Smooth muscle cell (in vitro differentiated cells): ENCODE results near the gene MSI2. TPM values are rescaled to one million over a fixed set of nuclear protein-coding genes. Genes with fewer than 3 reads are reported as not detected.
A peak's percentile ranks its signal among the peaks of the same experiment; 100 is the strongest.

Source experiments
- DNase-seq: peaks from one replicate; lab custom pipeline; 2025; ENCODE audit not compliant: unreplicated experiment; lab: John Stamatoyannopoulos, UW
- H2AFZ ChIP-seq: fragments of 200-600 bp; sonication (generic); 2 replicates; pipeline ENCODE4 v1.6.0; 2016; ENCODE audit warnings: antibody characterized with exemption, low read depth, mild to moderate bottlenecking
- H3F3A ChIP-seq: fragments of 200-600 bp; sonication (generic); 2 replicates; pipeline ENCODE4 v1.6.0; 2017; ENCODE audit warnings: antibody characterized with exemption, low read depth
- H3K27ac ChIP-seq: fragments of 200-600 bp; sonication (generic); 2 replicates; pipeline ENCODE4 v1.5.1; 2016; ENCODE audit warnings: low read depth, mild to moderate bottlenecking
- H3K27me3 ChIP-seq: fragments of 200-600 bp; sonication (generic); 2 replicates; pipeline ENCODE4 v1.6.1; 2016; ENCODE audit warnings: low read depth, mild to moderate bottlenecking
- H3K36me3 ChIP-seq: fragments of 200-600 bp; sonication (generic); 2 replicates; pipeline ENCODE4 v1.5.1; 2016; ENCODE audit warnings: low read depth
- H3K4me1 ChIP-seq: fragments of 200-600 bp; sonication (generic); 2 replicates; pipeline ENCODE4 v1.5.1; 2016; ENCODE audit warnings: low read depth
- H3K4me2 ChIP-seq: fragments of 200-600 bp; sonication (generic); 2 replicates; pipeline ENCODE4 v1.6.0; 2016; ENCODE audit warnings: mild to moderate bottlenecking
- H3K4me3 ChIP-seq: fragments of 200-600 bp; sonication (generic); 2 replicates; pipeline ENCODE4 v1.5.1; 2016; ENCODE audit warnings: mild to moderate bottlenecking
- H3K79me2 ChIP-seq: fragments of 200-600 bp; sonication (generic); 2 replicates; pipeline ENCODE4 v1.6.0; 2016; ENCODE audit warnings: low read depth, mild to moderate bottlenecking
- H3K9ac ChIP-seq: fragments of 200-600 bp; sonication (generic); 2 replicates; pipeline ENCODE4 v1.6.0; 2016; ENCODE audit warnings: low read depth
- H3K9me3 ChIP-seq: fragments of 200-600 bp; sonication (generic); replicated peaks from 2 replicates; pipeline ENCODE4 v1.5.1; 2016; ENCODE audit warnings: low read depth
- H4K20me1 ChIP-seq: fragments of 200-600 bp; sonication (generic); 2 replicates; pipeline ENCODE4 v1.6.0; 2016; ENCODE audit warnings: low read depth
- WGBS: methylation state at CpG from one replicate; pipeline ENCODE4 v1.1.7; 2016; ENCODE audit warnings: low lambda C conversion rate; 5-methylcytosine and 5-hydroxymethylcytosine counted together
- polyA plus RNA-seq: library from polyadenylated mRNA; unstranded; fragments of >200 nt; fragmentation: Nextera tagmentation; extraction: Ambion mirVana; gene quantifications from 2 replicates; pipeline ENCODE4 v1.2.1, GENCODE V29; 2016
- total RNA-seq: library from RNA; depleted of rRNA; stranded (reverse); fragments of >200 nt; gene quantifications from 2 replicates; pipeline ENCODE4 v1.2.3, GENCODE V29; 2014
- TF ChIP-seq, protein P1 (sequence below): fragments of 200-600 bp; sonication (generic); IDR thresholded peaks from 2 replicates; pipeline ENCODE4 v1.5.1; 2017; ENCODE audit warnings: borderline replicate concordance, mild to moderate bottlenecking, antibody characterized with exemption; ENCODE audit not compliant: insufficient read depth, poor library complexity, severe bottlenecking

MSI2 gene
- total and polyA plus RNA-seq, 2 experiments from 2014 or later, result 5.7 to 36.5 TPM

- no peak overlapping the region for H3K27ac ChIP-seq
- DNase-seq, result no peak
Observed at GRCh38 chr17:57609878-57610270, 353.6 kb downstream of the MSI2 start.

DNA sequence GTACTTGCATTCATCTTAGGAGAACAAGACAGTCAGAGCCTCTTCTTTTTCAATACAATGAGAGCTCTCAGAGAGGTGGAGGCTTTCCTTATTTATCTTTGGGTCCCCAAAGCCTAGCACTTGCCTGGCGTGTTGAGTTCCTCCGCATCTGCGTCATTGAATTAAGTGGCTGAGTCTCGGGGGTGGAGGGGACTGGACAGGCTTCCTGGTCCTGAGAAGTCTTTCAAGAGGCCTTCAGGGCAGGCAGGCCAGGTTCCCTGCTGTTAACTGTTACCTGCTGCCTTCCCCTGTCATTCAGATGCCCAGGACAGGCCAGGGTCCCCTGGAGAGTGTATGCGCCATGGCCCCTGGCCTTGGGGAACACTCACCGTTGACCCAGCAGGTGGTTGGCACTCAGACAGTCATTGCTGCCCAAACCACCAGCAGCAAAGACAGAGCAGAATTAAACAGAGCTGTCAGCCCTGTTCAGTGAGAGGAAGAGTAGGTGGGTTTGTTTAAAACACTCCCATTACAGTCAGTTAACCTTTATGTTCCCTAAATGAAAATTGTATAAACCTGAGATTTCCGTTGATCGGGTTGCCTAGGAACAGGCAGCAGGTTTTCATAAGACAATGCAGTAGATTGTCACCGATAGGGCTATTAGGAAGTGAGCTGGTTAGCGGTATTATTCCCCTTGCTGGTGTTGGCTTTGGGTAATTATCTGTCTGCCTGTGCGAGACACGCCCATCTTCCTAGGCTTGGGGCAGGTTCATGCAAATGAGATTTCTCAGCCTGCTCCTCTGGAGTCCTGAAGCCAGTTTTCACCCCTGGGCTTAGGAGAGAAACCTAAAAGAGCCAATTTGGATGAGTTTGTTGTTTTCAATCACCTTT lies 356.1 kb downstream of the MSI2 start:
- H3K27me3 ChIP-seq, result no peaks in the 10 kb centered on the region
- peaks cover 11% of the 10 kb centered on the region for H3K4me1 ChIP-seq
- no peaks in the 10 kb centered on the region for H3K79me2 ChIP-seq
- TF ChIP-seq, protein P1, sequence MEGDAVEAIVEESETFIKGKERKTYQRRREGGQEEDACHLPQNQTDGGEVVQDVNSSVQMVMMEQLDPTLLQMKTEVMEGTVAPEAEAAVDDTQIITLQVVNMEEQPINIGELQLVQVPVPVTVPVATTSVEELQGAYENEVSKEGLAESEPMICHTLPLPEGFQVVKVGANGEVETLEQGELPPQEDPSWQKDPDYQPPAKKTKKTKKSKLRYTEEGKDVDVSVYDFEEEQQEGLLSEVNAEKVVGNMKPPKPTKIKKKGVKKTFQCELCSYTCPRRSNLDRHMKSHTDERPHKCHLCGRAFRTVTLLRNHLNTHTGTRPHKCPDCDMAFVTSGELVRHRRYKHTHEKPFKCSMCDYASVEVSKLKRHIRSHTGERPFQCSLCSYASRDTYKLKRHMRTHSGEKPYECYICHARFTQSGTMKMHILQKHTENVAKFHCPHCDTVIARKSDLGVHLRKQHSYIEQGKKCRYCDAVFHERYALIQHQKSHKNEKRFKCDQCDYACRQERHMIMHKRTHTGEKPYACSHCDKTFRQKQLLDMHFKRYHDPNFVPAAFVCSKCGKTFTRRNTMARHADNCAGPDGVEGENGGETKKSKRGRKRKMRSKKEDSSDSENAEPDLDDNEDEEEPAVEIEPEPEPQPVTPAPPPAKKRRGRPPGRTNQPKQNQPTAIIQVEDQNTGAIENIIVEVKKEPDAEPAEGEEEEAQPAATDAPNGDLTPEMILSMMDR, result no peak
- no peaks in the 10 kb centered on the region for H3K9me3 ChIP-seq
- H3F3A ChIP-seq, result peaks cover 8% of the 10 kb centered on the region
- H3K9ac ChIP-seq, result no peak overlapping the region
- H4K20me1 ChIP-seq, result no peaks in the 10 kb centered on the region
- no peak overlapping the region for H2AFZ ChIP-seq
- H3K4me2 ChIP-seq, result no peak overlapping the region
- DNase-seq, result no peak
- H3K27ac ChIP-seq, result peak overlapping the region; percentile 22
- WGBS, result 67% methylated on average over 12 of the region's 12 CpGs
- H3K4me3 ChIP-seq, result no peak overlapping the region
- H3K36me3 ChIP-seq, result no peaks in the 10 kb centered on the region

More at GRCh38 chr17:57609878-57610270, 353.6 kb downstream of the MSI2 start:
- WGBS, result 92% methylated on average over 13 of the region's 13 CpGs
- Histone ChIP-seq H3K4me2 (no peak overlapping the region), H3K9me3 (no peaks in the 10 kb centered on the region), H3K4me1 (peaks cover 21% of the 10 kb centered on the region), H3K27me3 (no peaks in the 10 kb centered on the region), H2AFZ (no peak overlapping the region), H3K36me3 (no peaks in the 10 kb centered on the region), H3K9ac (no peak overlapping the region), H3K4me3 (no peak overlapping the region), H3K79me2 (no peaks in the 10 kb centered on the region), H3F3A (peaks cover 8% of the 10 kb centered on the region), H4K20me1 (no peaks in the 10 kb centered on the region)
- TF ChIP-seq, protein P1, result no peak

- H3K27me3 ChIP-seq, result no peaks in the 10 kb centered on the region
- no peak overlapping the region for H3K9ac ChIP-seq
- no peaks in the 10 kb centered on the region for H3K4me1 ChIP-seq
- no peak for DNase-seq
- H3K4me2 ChIP-seq, result no peak overlapping the region
- no peaks in the 10 kb centered on the region for H3K9me3 ChIP-seq
- H4K20me1 ChIP-seq, result no peaks in the 10 kb centered on the region
- H2AFZ ChIP-seq, result no peak overlapping the region
- H3K4me3 ChIP-seq, result no peak overlapping the region
- peak overlapping the region; percentile 12 for H3K27ac ChIP-seq
- WGBS, result 54% methylated on average over 3 of the region's 3 CpGs
- H3K36me3 ChIP-seq, result no peaks in the 10 kb centered on the region
- TF ChIP-seq, protein P1, result no peak
- H3K79me2 ChIP-seq, result no peaks in the 10 kb centered on the region
- H3F3A ChIP-seq, result peaks cover 8% of the 10 kb centered on the region
Observed at GRCh38 chr17:57614742-57615141, 358.4 kb downstream of the MSI2 start.
